ENCODE measurements around the gene RNF144A. TPM values are rescaled to one million over a fixed set of nuclear protein-coding genes. Genes with fewer than 3 reads are reported as not detected.

Gene RNF144A
- total RNA-seq, 1 experiment from 2014 or later: 13.0 TPM

- Histone ChIP-seq H3K4me2 (ENCODE audit: low read length) (no peak overlapping the region), H3K4me1 (ENCODE audit: control insufficient read depth in 1 of 2, insufficient read depth in 2 of 2, low read length in 2 of 2) (peaks cover 0 to 10% of the 10 kb centered on the region in 2 experiments; a peak in 1 of 4 replicates), H3K4me3 (replicated peaks in 1 of 2; ENCODE audit: low read depth in 1 of 2, low read length in 2 of 2) (no peak overlapping the region), H3K36me3 (ENCODE audit: control insufficient read depth in 1 of 2, insufficient read depth in 2 of 2, low read length in 2 of 2) (no peaks in the 10 kb centered on the region), H3K27me3 (ENCODE audit: insufficient read depth, low read length) (peaks cover 19% of the 10 kb centered on the region; the same call in 1 of the 2 replicates), H2AFZ (ENCODE audit: low read depth, low read length, poor library complexity, severe bottlenecking) (no peak overlapping the region), H3K9ac (ENCODE audit: low read length) (no peak overlapping the region), H3K27ac (ENCODE audit: low read depth, low read length) (no peak overlapping the region), H4K20me1 (ENCODE audit: insufficient read depth) (no peaks in the 10 kb centered on the region), H3K79me2 (ENCODE audit: insufficient read depth, low read length) (no peaks in the 10 kb centered on the region), H3K9me2 (ENCODE audit: insufficient read depth) (no peaks in the 10 kb centered on the region), H3K9me3 (ENCODE audit: control insufficient read depth in 1 of 2, insufficient read depth in 1 of 2, low read depth in 1 of 2, low read length in 2 of 2) (no peaks in the 10 kb centered on the region)
- BruUV-seq (replicated peaks): no TSS peak
- intact Hi-C loops (cut with micrococcal nuclease): no loop called here
- ATAC-seq (no peak), DNase-seq (ENCODE audit: low read depth, low spot score) (no peak)
- ChIA-PET POLR2A (no interaction called here), CTCF (no interaction called here), RAD21 (ENCODE audit: low non-redundant PET in 1 of 2, low total read pairs in 2 of 2, uncharacterized antibody in 2 of 2, unreplicated experiment in 2 of 2) (no interaction called here)
- no peak for TF ChIP-seq FOSL1 (IDR thresholded peaks at IDR 0.05; ENCODE audit: low read depth)
- no peak for TF ChIP-seq ATF3 (IDR thresholded peaks at IDR 0.05)
- TF ChIP-seq ZFX (IDR thresholded peaks at IDR 0.05): no peak
- no peak for TF ChIP-seq YY1 (IDR thresholded peaks at IDR 0.05; ENCODE audit: extremely low read depth, insufficient replicate concordance, low read depth, low read length)
Measured at GRCh38 chr2:6879011-6879410, 38.2 kb upstream of the RNF144A start.

GRCh38 chr2:6880200-6880733 lies 36.9 kb upstream of the RNF144A start:
- intact Hi-C loops (cut with micrococcal nuclease): no loop called here
- Histone ChIP-seq H3K9me3 (ENCODE audit: control insufficient read depth in 1 of 2, insufficient read depth in 1 of 2, low read depth in 1 of 2, low read length in 2 of 2) (no peaks in the 10 kb centered on the region), H4K20me1 (ENCODE audit: insufficient read depth) (no peaks in the 10 kb centered on the region), H3K4me3 (replicated peaks in 1 of 2; ENCODE audit: low read depth in 1 of 2, low read length in 2 of 2) (no peak overlapping the region), H3K79me2 (ENCODE audit: insufficient read depth, low read length) (no peaks in the 10 kb centered on the region), H3K4me1 (ENCODE audit: control insufficient read depth in 1 of 2, insufficient read depth in 2 of 2, low read length in 2 of 2) (peaks cover 0 to 10% of the 10 kb centered on the region in 2 experiments; a peak in 1 of 4 replicates), H2AFZ (ENCODE audit: low read depth, low read length, poor library complexity, severe bottlenecking) (no peak overlapping the region), H3K27ac (ENCODE audit: low read depth, low read length) (no peak overlapping the region), H3K36me3 (ENCODE audit: control insufficient read depth in 1 of 2, insufficient read depth in 2 of 2, low read length in 2 of 2) (no peaks in the 10 kb centered on the region), H3K9ac (ENCODE audit: low read length) (no peak overlapping the region), H3K27me3 (ENCODE audit: insufficient read depth, low read length) (peaks cover 19% of the 10 kb centered on the region; the same call in 1 of the 2 replicates), H3K4me2 (ENCODE audit: low read length) (no peak overlapping the region), H3K9me2 (ENCODE audit: insufficient read depth) (no peaks in the 10 kb centered on the region)
- POLR2A ChIA-PET: no interaction called here
- no peak for TF ChIP-seq SP1 (IDR thresholded peaks at IDR 0.05; ENCODE audit: low read depth)
- TF ChIP-seq, protein P1, sequence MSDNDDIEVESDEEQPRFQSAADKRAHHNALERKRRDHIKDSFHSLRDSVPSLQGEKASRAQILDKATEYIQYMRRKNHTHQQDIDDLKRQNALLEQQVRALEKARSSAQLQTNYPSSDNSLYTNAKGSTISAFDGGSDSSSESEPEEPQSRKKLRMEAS (IDR thresholded peaks at IDR 0.05): no peak
- TF ChIP-seq TCF7L2 (IDR thresholded peaks at IDR 0.05; ENCODE audit: borderline replicate concordance, extremely low read depth, insufficient read depth, insufficient read length): no peak
- no peak for TF ChIP-seq FOSL1 (IDR thresholded peaks at IDR 0.05; ENCODE audit: low read depth)
- no peak for TF ChIP-seq CBX3 (IDR thresholded peaks at IDR 0.05; ENCODE audit: low read depth)
- DNase-seq (ENCODE audit: low read depth, low spot score): no peak
- RAD21 ChIA-PET (ENCODE audit: low non-redundant PET in 1 of 2, low total read pairs in 2 of 2, uncharacterized antibody in 2 of 2, unreplicated experiment in 2 of 2): no interaction called here
- ATAC-seq: no peak
- CTCF ChIA-PET: interaction anchor here (1.0 kb wide), 1 partner anchor 13 kb away, joined by 3 read pairs; no protein-coding TSS in a partner anchor
- BruUV-seq (replicated peaks): no TSS peak

All from HCT116 (cell line).